Mucosa of rectum (tissue), 2 donors: Measurements from ENCODE around the gene FRK.

Experiments used
- H3K27ac ChIP-seq, 2 donors: one replicate each; pipeline ENCODE4 v1.7.0; 2013; ENCODE audit warnings: inconsistent platforms in 2 of 2, low read depth in 2 of 2, low read length in 2 of 2
- H3K27me3 ChIP-seq, 2 donors: one replicate each; pipeline ENCODE4 v1.7.0; 2013; ENCODE audit warnings: low read length in 2 of 2; ENCODE audit not compliant: control insufficient read depth in 2 of 2, insufficient read depth in 2 of 2
- H3K36me3 ChIP-seq, 2 donors: one replicate each; pipeline ENCODE4 v1.7.0; 2013; ENCODE audit warnings: low read length in 2 of 2; ENCODE audit not compliant: control insufficient read depth in 2 of 2, insufficient read depth in 2 of 2
- H3K4me1 ChIP-seq, 2 donors: one replicate each; pipeline ENCODE4 v1.7.0; 2013; ENCODE audit warnings: low read length in 2 of 2, mild to moderate bottlenecking in 1 of 2; ENCODE audit not compliant: control insufficient read depth in 2 of 2, insufficient read depth in 2 of 2
- H3K4me3 ChIP-seq, 2 donors: one replicate each; pipeline ENCODE4 v1.7.0; 2013; ENCODE audit warnings: low read length in 2 of 2
- H3K9ac ChIP-seq, 2 donors: one replicate each; pipeline ENCODE4 v1.7.0; 2013; ENCODE audit warnings: low read length in 2 of 2, low read depth in 1 of 2, mild to moderate bottlenecking in 1 of 2
- H3K9me3 ChIP-seq, 2 donors: one replicate each; pipeline ENCODE4 v1.7.0; 2013; ENCODE audit warnings: low read length in 2 of 2; ENCODE audit not compliant: control insufficient read depth in 2 of 2
- donor health status: healthy.
- donor health status: Normal muscosa, but diverticular disease.

Gene FRK

GRCh38 chr6:115997990-115998585 is 62.6 kb downstream of the FRK start:
- Histone ChIP-seq H3K27me3 (no peaks in the 10 kb centered on the region), H3K36me3 (peaks cover 6 to 7% of the 10 kb centered on the region in 2 donors)

GRCh38 chr6:115986026-115986425 is 74.7 kb downstream of the FRK start:
- no peaks in the 10 kb centered on the region for H3K4me1 ChIP-seq
- H3K27ac ChIP-seq, result no peak overlapping the region
- no peaks in the 10 kb centered on the region for H3K27me3 ChIP-seq

More at GRCh38 chr6:115997990-115998585, 62.6 kb downstream of the FRK start:
- H3K4me1 ChIP-seq, result no peaks in the 10 kb centered on the region
- H3K4me3 ChIP-seq, result no peak overlapping the region
- no peak overlapping the region for H3K9ac ChIP-seq
- no peaks in the 10 kb centered on the region for H3K9me3 ChIP-seq
- no peak overlapping the region for H3K27ac ChIP-seq

GRCh38 chr6:115984809-115985208 is 75.9 kb downstream of the FRK start:
- H3K9ac ChIP-seq, result no peak overlapping the region
- no peaks in the 10 kb centered on the region for H3K9me3 ChIP-seq
- no peak overlapping the region for H3K27ac ChIP-seq
- H3K36me3 ChIP-seq, result no peaks in the 10 kb centered on the region
- no peaks in the 10 kb centered on the region for H3K4me1 ChIP-seq
- no peaks in the 10 kb centered on the region for H3K27me3 ChIP-seq
- H3K4me3 ChIP-seq, result no peak overlapping the region

More at GRCh38 chr6:115986026-115986425, 74.7 kb downstream of the FRK start:
- H3K9ac ChIP-seq, result no peak overlapping the region
- no peaks in the 10 kb centered on the region for H3K36me3 ChIP-seq
- no peak overlapping the region for H3K4me3 ChIP-seq
- H3K9me3 ChIP-seq, result peaks cover 0 to 3% of the 10 kb centered on the region in 2 donors

GRCh38 chr6:115983998-115984397 is 76.7 kb downstream of the FRK start:
- H3K9me3 ChIP-seq, result no peaks in the 10 kb centered on the region
- no peak overlapping the region for H3K4me3 ChIP-seq
- H3K9ac ChIP-seq, result no peak overlapping the region
- H3K27ac ChIP-seq, result no peak overlapping the region
- H3K36me3 ChIP-seq, result no peaks in the 10 kb centered on the region
- no peaks in the 10 kb centered on the region for H3K27me3 ChIP-seq
- H3K4me1 ChIP-seq, result no peaks in the 10 kb centered on the region

GRCh38 chr6:115982453-115982852 is 78.2 kb downstream of the FRK start:
- H3K36me3 ChIP-seq, result no peaks in the 10 kb centered on the region
- no peak overlapping the region for H3K4me3 ChIP-seq
- no peak overlapping the region for H3K27ac ChIP-seq
- H3K4me1 ChIP-seq, result no peaks in the 10 kb centered on the region
- H3K9ac ChIP-seq, result no peak overlapping the region
- H3K9me3 ChIP-seq, result no peaks in the 10 kb centered on the region
- H3K27me3 ChIP-seq, result no peaks in the 10 kb centered on the region

GRCh38 chr6:115977220-115977619 is 83.5 kb downstream of the FRK start:
- Histone ChIP-seq H3K27me3 (no peaks in the 10 kb centered on the region), H3K4me1 (peaks cover 0 to 2% of the 10 kb centered on the region in 2 donors), H3K27ac (no peak overlapping the region), H3K9ac (no peak overlapping the region), H3K4me3 (no peak overlapping the region), H3K9me3 (no peaks in the 10 kb centered on the region), H3K36me3 (no peaks in the 10 kb centered on the region)

- no peak overlapping the region for H3K9ac ChIP-seq
Measured at GRCh38 chr6:115976321-115976870, 84.3 kb downstream of the FRK start.

GRCh38 chr6:115972679-115973078 is 88.0 kb downstream of the FRK start:
- Histone ChIP-seq H3K4me3 (no peak overlapping the region), H3K36me3 (no peaks in the 10 kb centered on the region), H3K9ac (no peak overlapping the region), H3K9me3 (no peaks in the 10 kb centered on the region), H3K4me1 (peaks cover 0 to 2% of the 10 kb centered on the region in 2 donors), H3K27me3 (no peaks in the 10 kb centered on the region), H3K27ac (no peak overlapping the region)

More at GRCh38 chr6:115976321-115976870, 84.3 kb downstream of the FRK start:
- no peaks in the 10 kb centered on the region for H3K36me3 ChIP-seq
- H3K9me3 ChIP-seq, result no peaks in the 10 kb centered on the region
- H3K27me3 ChIP-seq, result no peaks in the 10 kb centered on the region
- no peak overlapping the region for H3K4me3 ChIP-seq
- peaks cover 0 to 2% of the 10 kb centered on the region in 2 donors for H3K4me1 ChIP-seq
- H3K27ac ChIP-seq, result no peak overlapping the region

GRCh38 chr6:115971785-115972184 is 88.9 kb downstream of the FRK start:
- H3K36me3 ChIP-seq, result peaks cover 0 to 3% of the 10 kb centered on the region in 2 donors
- no peaks in the 10 kb centered on the region for H3K27me3 ChIP-seq
- H3K4me3 ChIP-seq, result no peak overlapping the region
- H3K4me1 ChIP-seq, result no peaks in the 10 kb centered on the region
- H3K9ac ChIP-seq, result no peak overlapping the region
- no peak overlapping the region for H3K27ac ChIP-seq
- H3K9me3 ChIP-seq, result no peaks in the 10 kb centered on the region

GRCh38 chr6:115969930-115970273 is 90.8 kb downstream of the FRK start:
- H3K9me3 ChIP-seq, result no peaks in the 10 kb centered on the region
- no peak overlapping the region for H3K4me3 ChIP-seq
- H3K27me3 ChIP-seq, result no peaks in the 10 kb centered on the region
- H3K27ac ChIP-seq, result no peak overlapping the region
- H3K9ac ChIP-seq, result no peak overlapping the region
- H3K4me1 ChIP-seq, result no peaks in the 10 kb centered on the region
- peaks cover 3 to 8% of the 10 kb centered on the region in 2 donors for H3K36me3 ChIP-seq
